Measurements from ENCODE around the gene GNG7. TPM values are rescaled to one million over a fixed set of nuclear protein-coding genes. Genes with fewer than 3 reads are reported as not detected.

GNG7 gene
- total RNA-seq = under 0.01 TPM in 1 of 2 replicates, not detected in the other

DNA sequence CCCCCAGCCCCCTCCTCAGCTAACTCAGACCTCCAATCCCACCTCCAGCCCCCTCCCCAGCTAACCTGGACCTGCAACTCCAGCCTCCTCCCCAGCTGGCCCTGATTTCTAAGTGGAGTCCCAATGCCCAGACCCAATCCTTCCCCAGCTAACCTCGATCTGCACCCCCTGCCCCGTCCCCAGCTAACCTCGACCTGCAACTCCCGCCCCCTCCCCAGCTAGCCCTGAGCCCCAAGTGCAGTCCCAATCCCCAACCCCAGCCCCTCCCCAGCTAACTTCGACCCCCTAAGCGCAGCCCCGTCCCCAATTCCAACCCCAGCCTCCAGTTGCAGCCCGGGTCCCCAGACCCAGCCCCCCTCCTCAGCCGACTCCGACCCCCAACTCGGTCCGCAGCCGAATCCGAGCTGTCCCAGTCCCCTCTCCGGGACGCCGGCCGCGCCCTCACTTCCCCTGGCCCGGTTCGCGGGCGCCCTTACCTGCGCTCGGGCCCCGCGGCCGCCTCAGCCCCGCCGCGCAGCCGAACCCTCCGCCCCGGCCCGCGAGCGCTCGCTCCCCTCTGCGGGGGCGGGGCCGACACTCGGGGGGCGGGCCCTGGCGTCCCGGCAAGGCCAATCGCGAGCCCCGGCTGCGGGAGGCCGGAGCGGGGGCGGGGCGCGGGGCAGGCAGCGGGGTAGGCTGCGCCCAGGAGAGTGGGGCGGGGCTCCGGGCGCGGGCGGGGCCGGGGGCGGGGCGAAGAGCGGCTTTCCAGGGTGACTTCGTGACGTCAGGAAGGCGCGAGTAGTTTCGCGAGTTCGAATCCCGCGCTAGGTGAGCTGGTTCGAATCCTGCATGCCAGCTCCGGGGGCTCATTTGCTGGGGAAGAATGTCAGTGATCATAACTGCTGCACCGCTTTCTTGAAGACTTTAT is at the start of gene GNG7:
Gene GNG7 (minus strand): TSS at position 525 of the 907 bp plus-strand sequence. CDS start 182,006 bp downstream, outside the sequence.

DNA sequence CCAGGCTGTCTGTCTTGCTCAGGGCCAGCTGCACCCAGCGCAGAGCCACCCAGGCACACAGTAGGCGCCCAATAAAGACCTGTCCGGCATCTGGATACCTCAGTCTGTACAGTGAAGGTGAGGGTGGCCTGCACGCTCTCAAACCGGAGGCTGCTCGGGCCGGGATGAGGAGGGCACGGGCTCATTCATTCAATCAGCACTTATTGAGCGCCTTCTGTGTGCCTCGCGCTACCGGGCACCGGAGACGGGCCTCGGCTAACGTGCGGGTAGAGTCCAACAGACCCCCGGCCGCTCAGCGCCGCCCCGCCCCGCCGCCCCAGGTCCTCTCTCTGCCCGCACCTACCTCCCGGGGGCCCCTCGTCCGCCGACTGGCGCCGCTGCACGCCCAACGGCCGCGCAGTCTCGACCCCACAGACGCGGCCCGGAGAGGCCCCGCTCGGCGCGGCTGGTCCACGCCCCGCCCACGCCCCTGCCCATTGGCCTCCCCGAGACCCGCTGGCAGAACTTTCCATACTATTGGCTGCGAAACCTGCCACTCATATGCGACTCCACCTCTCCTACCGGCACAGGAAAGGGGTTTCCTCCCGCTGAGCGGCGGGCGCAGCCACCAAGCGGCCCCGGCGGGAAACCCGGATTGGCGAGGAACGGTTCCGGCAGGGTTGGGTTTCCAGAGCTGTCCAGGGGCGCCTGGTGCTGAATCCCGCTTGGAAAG is 37.3 kb upstream of the GNG7 start, which contains the start of gene SLC39A3:
Gene SLC39A3 (minus strand): TSS at position 416 of the 712 bp plus-strand sequence. CDS start 2,760 bp downstream, outside the sequence.

DNA sequence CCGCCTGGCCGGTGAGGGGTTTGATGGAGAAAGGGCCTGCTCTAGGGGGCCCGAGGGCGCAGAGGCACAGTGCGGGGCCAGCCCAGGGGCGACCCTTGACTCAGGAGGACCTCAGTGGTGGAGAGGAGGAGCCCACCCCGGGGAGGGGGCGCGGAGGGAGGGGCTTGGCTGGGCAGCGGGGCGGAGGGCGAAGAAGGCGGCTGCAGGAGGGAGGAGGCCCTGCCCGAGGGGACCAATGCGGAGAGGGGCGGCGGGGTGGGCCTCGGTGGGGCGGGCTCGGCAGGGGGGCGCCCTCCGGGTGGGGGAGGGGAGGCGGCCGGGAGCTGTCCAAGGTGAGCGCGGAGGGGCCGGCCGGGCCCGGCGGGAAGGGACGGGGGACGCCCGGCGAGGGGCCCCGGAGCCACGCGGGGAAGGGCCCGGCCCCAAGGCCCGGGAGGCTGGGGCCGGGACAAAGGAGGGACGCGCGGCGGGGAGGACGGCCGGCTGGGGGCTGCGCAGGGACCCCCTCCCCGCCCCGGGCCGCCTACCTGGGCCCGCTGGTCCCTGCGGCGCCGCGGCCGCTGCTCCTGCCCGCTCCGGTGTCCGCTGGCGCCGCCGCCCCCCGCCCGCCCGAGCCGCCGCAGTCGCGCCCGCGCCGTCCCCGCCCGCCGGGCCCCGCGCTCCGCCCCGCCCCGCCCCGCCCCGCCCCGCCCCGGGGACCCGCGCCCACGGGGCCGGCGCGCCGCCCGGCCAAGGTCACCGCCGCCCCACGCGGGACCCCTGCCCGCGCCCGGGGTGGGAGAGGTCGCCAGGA is 18.5 kb upstream of the GNG7 start, which contains the start of gene DIRAS1:
Gene DIRAS1 (minus strand): TSS at position 596 of the 793 bp plus-strand sequence. CDS start 3,566 bp downstream, outside the sequence.

DNA sequence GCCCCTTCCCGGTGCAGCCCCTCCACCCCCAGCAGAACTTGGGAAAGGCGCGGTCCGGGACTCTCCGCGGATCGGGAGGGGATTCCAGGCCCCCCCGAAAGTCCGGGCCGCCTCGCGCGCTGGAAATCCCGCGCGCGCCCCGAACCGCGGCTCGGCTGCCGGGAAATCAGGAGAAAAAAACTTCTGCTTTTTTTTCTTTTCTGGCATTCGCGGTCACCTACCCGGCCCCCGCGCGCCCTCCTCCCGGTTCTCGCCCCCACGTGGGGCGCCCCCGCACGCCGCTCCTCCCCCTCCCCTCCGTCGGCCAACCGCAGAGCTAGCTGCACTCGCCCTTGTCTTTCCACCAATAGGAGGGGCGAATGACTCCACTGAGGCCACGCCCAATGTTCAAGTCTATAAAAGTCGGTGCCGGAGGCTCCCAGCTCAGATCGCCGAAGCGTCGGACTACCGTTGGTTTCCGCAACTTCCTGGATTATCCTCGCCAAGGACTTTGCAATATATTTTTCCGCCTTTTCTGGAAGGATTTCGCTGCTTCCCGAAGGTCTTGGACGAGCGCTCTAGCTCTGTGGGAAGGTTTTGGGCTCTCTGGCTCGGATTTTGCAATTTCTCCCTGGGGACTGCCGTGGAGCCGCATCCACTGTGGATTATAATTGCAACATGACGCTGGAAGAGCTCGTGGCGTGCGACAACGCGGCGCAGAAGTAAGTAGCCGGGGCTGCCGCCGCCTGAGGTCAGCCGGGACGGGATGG is 226.6 kb downstream of the GNG7 start, which contains the start of gene GADD45B:
Gene GADD45B (plus strand): TSS at position 426 of the 749 bp plus-strand sequence. CDS start 232 bp downstream, at position 658.

Other genes with a start within 250 kb of the GNG7 start
- 133 and 138 TPM in 2 replicates for gene LMNB2, start 245.7 kb downstream of the GNG7 start, total RNA-seq
- 57.9 and 60.4 TPM in 2 replicates for gene GADD45B, start 226.6 kb downstream of the GNG7 start, total RNA-seq
- 0.35 TPM in 1 of 2 replicates, not detected in the other for gene DIRAS1, start 18.7 kb upstream of the GNG7 start, total RNA-seq
- gene SLC39A3, start 37.3 kb upstream of the GNG7 start, total RNA-seq = 34.6 and 65.7 TPM in 2 replicates
- gene SGTA, start 80.6 kb upstream of the GNG7 start, total RNA-seq = 59.1 and 59.5 TPM in 2 replicates
- gene THOP1, start 82.8 kb upstream of the GNG7 start, total RNA-seq = 141 and 171 TPM in 2 replicates
- 0.86 and 1.4 TPM in 2 replicates for gene ZNF554, start 117.2 kb upstream of the GNG7 start, total RNA-seq
- gene ZNF555, start 138.8 kb upstream of the GNG7 start, total RNA-seq = 2.0 and 2.3 TPM in 2 replicates
- not detected in 2 replicates for gene ZNF556, start 164.6 kb upstream of the GNG7 start, total RNA-seq
- gene ZNF57, start 198.2 kb upstream of the GNG7 start, total RNA-seq = 0.58 and 2.7 TPM in 2 replicates
- gene ZNF77, start 242.3 kb upstream of the GNG7 start, total RNA-seq = 2.0 and 3.5 TPM in 2 replicates

Measured in myometrial cell (primary cell).